Body of pancreas (tissue), 4 donors: ENCODE data around the gene HNF1A.

ENCODE experiments used
- POLR2A ChIP-seq, 3 donors: fragments of 450-650 bp; IDR thresholded peaks; one replicate each; pipeline ENCODE4 v1.6.1; 2016; ENCODE audit warnings: antibody characterized with exemption in 3 of 3, mild to moderate bottlenecking in 2 of 3
- TF ChIP-seq, protein P1 (sequence below), 7 experiments: fragments of 450-650 bp in 4 of 7; fragments of 200-600 bp in 3 of 7; sonication (generic) in 3 of 7; IDR thresholded peaks; one replicate each; pipeline ENCODE4 v1.5.1; 2016 to 2019; ENCODE audit warnings: antibody characterized with exemption in 7 of 7

DNA sequence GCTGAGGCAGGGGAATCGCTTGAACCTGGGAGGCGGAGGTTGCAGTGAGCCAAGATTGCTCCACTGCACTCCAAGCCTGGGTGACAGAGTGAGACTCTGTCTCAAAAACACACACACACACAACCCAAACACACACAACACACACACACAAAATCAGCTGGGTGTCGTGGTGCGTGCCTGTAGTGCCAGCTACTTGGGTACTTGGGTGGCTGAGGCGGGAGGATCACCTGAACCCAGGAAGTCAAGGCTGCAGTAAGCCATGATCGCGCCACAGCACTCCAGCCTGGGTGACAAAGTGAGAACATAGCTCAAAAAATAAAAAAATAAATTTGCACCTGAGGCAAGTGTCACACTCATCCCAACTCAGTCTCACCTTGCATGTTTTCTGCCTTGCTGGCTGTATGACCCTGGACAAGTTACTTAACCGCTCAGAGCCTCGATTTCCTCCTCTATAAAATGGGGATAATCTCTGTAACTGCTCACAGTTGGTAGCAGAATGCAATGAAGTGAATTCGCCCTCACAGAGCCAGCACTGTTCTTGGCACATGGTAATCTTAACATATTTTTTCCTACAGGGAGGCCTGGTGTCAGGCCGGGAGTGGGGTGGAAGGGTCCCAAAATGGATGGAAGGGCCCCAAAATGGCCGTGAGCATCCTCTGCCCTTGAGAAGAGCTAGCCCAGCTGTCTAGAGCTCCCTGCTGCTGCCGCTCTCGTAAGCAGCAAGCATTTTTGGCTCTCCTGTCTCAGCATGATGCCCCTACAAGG lies 630 bp upstream of the HNF1A start:
- TF ChIP-seq, protein P1, sequence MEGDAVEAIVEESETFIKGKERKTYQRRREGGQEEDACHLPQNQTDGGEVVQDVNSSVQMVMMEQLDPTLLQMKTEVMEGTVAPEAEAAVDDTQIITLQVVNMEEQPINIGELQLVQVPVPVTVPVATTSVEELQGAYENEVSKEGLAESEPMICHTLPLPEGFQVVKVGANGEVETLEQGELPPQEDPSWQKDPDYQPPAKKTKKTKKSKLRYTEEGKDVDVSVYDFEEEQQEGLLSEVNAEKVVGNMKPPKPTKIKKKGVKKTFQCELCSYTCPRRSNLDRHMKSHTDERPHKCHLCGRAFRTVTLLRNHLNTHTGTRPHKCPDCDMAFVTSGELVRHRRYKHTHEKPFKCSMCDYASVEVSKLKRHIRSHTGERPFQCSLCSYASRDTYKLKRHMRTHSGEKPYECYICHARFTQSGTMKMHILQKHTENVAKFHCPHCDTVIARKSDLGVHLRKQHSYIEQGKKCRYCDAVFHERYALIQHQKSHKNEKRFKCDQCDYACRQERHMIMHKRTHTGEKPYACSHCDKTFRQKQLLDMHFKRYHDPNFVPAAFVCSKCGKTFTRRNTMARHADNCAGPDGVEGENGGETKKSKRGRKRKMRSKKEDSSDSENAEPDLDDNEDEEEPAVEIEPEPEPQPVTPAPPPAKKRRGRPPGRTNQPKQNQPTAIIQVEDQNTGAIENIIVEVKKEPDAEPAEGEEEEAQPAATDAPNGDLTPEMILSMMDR (IDR thresholded peaks at IDR 0.05) = no peak
- TF ChIP-seq POLR2A (IDR thresholded peaks at IDR 0.05) = no peak
